Heart right ventricle (tissue), 16 donors: ENCODE results near the gene DRAXIN. TPM values are rescaled to one million over a fixed set of nuclear protein-coding genes. Genes with fewer than 3 reads are reported as not detected.

ENCODE experiments used
- ATAC-seq, 8 donors: fragments of 200-7000 bp; cut with Tn5 transposase; one replicate each; pipeline ENCODE4 v1.9.1; 2020; ENCODE audit warnings: mild to moderate bottlenecking in 8 of 8, moderate library complexity in 8 of 8, moderate number of reproducible peaks in 1 of 8
- DNase-seq, 2 donors: peaks; one replicate each; pipeline ENCODE4 v3.0.0-alpha.2; 2020
- H3K27ac ChIP-seq, 10 donors: fragments of 200-600 bp; sonication (generic) in 2 of 10; one replicate each; pipeline versions ENCODE4 v1.5.0 to v1.8.0; 2020 to 2022; ENCODE audit warnings: mild to moderate bottlenecking in 3 of 10
- H3K27me3 ChIP-seq, 7 donors: fragments of 200-600 bp; one replicate each; pipeline ENCODE4 v1.8.0; 2021 to 2022; ENCODE audit warnings: mild to moderate bottlenecking in 2 of 7
- H3K36me3 ChIP-seq, 9 donors: fragments of 200-600 bp; sonication (generic) in 1 of 9; one replicate each; pipeline versions ENCODE4 v1.5.0 to v1.8.0; 2020 to 2022; ENCODE audit warnings: mild to moderate bottlenecking in 2 of 9
- H3K4me1 ChIP-seq, 9 donors: fragments of 200-600 bp; sonication (generic) in 1 of 9; one replicate each; pipeline versions ENCODE4 v1.5.0 to v1.8.0; 2020 to 2022; ENCODE audit warnings: mild to moderate bottlenecking in 4 of 9
- H3K4me3 ChIP-seq, 10 donors: fragments of 200-600 bp; sonication (generic) in 2 of 10; one replicate each; pipeline versions ENCODE4 v1.5.0 to v1.8.0; 2020 to 2022; ENCODE audit warnings: mild to moderate bottlenecking in 7 of 10, moderate library complexity in 2 of 10
- H3K9me3 ChIP-seq, 11 donors: fragments of 200-600 bp in 10 of 11; sonication (generic) in 2 of 11; one replicate each; pipeline versions ENCODE4 v1.5.0 to v1.8.0; 2013 to 2022; ENCODE audit warnings: mild to moderate bottlenecking in 2 of 11, control low read depth in 1 of 11, moderate library complexity in 1 of 11
- WGBS, 2 donors: extraction: QIAGEN DNeasy Blood & Tissue Kit; methylation state at CpG; one replicate each; pipeline ENCODE4 v1.1.7; 2013; ENCODE audit warnings: inconsistent platforms in 1 of 2; 5-methylcytosine and 5-hydroxymethylcytosine counted together
- intact Hi-C, 10 donors: fragments of 100-400 bp; cut with DNase I; formaldehyde crosslinking; loops; one replicate each; pipeline versions ENCODE4 v1.11.1 to v1.14.2; 2022
- polyA plus RNA-seq, 2 donors: library from polyadenylated mRNA; stranded (reverse); fragments of 200-250 nt; gene quantifications; one replicate each; pipeline ENCODE4 v1.2.3, GENCODE V29; 2013
- total RNA-seq, 10 donors: library from RNA; stranded (reverse); fragmentation: NEBNext Ultra II Directional in 3 of 10; extraction: Animal tissue kit (Norgen Biotek cat#: 25700) in 3 of 10; gene quantifications; one replicate each; pipeline versions ENCODE4 v1.2.1 to v1.2.4, GENCODE V29; 2021 to 2023
- TF ChIP-seq, protein P1 (sequence below), 9 donors: fragments of 200-600 bp; sonication (generic) in 2 of 9; IDR thresholded peaks; one replicate each; pipeline versions ENCODE4 v1.5.0 to v1.8.0; 2021 to 2022; ENCODE audit warnings: antibody characterized with exemption in 9 of 9, mild to moderate bottlenecking in 5 of 9, moderate library complexity in 1 of 9
- donor health status: Arrhythmogenic right ventricular cardiomyopathy.
- donor health status: ischemic (EF 13 %, LVEDD 7.1; RV severe dilation, severe dysfunction).
- donor health status: healthy with polysubstance abuse.
- donor health status: DM: no; HTN: yes; CAD: no.
- donor health status: DM: no; HTN: no; CAD: no.
- donor health status: ischemic (EF 25% LVEDD 6.9; RV normal size, moderate dysfunction).
- donor health status: ischemic (EF 25% LVEDD 5.7; RV mildly dilated, moderate dysfunction).
- donor health status: healthy.
- donor health status: DM: yes; HTN: yes; CAD: no.
- donor health status: Ischemic cardiomyopathy.
- donor health status: ischemic (EF 35%, LVEDD 5.7; RV mildly dilated, moderate dysfunction).
- donor health status: nonischemic (EF 11% LVEDD 7.7; RV severe dilation, severe dysfunction).
- donor health status: DM: yes; HTN: yes; CAD: no.
- donor health status: PGD.
- donor health status: ischemic (EF 29% LVEDD 5.4; RV normal size, mild dysfunction).
- donor health status: nonischemic (EF 23%, LVEDD 6.1; RV moderate dilation, normal function).

The DRAXIN gene
- total and polyA plus RNA-seq, 12 donors = 0.01 to 0.18 (median 0.08) TPM; not detected in 2

DNA sequence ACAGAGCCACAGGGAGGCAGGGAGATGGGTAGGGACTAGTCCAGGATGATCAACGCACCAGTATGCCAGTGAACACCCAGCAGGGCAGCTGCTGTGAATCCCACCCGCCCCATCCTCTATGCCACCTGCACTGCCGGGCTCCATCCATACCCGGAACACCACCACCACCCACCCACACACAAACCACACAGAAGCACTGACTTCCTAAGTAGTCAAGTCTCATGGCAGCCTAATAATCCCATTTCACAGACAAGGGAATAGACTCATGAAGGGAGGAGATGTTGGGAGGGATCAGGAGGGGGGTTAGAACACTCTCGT lies 6.3 kb downstream of the DRAXIN start:
- DNase-seq = no peak
- 82 to 86% methylated on average over 5 of the region's 5 CpGs for WGBS, 2 donors
- H3K27me3 ChIP-seq = peaks cover 0 to 96% (median 81%) of the 10 kb centered on the region in 7 donors

DNA sequence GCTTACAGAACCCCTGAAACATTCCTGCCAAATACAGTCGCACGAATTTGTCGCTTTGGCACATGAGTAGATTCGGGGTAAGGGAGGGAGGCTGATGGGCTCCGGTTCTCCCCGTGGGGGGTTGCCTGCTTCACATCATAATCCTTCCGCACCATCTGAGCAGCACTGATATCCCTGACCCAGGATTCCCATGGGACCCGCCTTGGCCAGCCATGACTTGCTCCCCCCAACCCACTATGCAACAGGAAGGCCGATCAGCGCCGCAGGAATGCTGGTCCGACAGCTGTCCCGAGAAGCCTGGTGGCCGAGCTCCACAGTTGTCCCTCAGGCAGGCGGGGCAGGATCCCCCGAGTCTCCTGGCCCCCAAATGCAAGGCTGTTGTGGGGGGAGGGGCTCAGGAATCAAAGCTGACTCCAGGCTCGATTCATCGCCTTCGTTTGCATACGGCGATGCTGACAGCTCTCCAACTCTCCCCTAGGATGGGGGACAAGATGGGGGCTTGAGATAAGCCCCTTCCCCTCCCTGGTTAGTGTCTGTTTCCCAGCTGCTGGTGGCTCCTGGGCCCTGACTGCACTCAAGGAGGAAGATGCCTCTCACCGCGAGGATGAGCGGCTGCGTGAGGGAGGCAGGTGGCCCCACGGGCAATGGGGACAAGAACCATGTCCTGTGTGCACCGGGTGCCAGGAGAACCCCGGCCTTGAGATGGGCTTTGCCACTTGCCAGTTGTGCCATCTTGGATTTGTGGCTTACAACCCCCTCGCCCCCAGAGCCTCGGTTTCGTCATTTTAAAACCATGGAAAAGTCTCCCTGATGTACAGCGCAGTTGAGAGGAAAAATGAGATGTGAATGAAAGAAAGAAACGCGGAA lies 9.3 kb downstream of the DRAXIN start:
- no peaks in the 10 kb centered on the region for H3K9me3 ChIP-seq
- TF ChIP-seq, protein P1, sequence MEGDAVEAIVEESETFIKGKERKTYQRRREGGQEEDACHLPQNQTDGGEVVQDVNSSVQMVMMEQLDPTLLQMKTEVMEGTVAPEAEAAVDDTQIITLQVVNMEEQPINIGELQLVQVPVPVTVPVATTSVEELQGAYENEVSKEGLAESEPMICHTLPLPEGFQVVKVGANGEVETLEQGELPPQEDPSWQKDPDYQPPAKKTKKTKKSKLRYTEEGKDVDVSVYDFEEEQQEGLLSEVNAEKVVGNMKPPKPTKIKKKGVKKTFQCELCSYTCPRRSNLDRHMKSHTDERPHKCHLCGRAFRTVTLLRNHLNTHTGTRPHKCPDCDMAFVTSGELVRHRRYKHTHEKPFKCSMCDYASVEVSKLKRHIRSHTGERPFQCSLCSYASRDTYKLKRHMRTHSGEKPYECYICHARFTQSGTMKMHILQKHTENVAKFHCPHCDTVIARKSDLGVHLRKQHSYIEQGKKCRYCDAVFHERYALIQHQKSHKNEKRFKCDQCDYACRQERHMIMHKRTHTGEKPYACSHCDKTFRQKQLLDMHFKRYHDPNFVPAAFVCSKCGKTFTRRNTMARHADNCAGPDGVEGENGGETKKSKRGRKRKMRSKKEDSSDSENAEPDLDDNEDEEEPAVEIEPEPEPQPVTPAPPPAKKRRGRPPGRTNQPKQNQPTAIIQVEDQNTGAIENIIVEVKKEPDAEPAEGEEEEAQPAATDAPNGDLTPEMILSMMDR (IDR thresholded peaks at IDR 0.05) = no peak
- ATAC-seq (no peak), DNase-seq (no peak)
- peak overlapping the region in 2 of 10 donors; percentile 8 to 21 for H3K4me3 ChIP-seq
- H3K27ac ChIP-seq = no peak overlapping the region
- intact Hi-C loops = no loop called here
- H3K27me3 ChIP-seq = peaks cover 0 to 97% (median 74%) of the 10 kb centered on the region in 7 donors
- 31 to 32% methylated on average over 34 of the region's 34 CpGs for WGBS, 2 donors
- H3K4me1 ChIP-seq = peaks cover 0 to 17% (median 13%) of the 10 kb centered on the region in 9 donors
- H3K36me3 ChIP-seq = no peaks in the 10 kb centered on the region

More for the DNA sequence above, 6.3 kb downstream of the DRAXIN start:
- ATAC-seq = no peak
- H3K36me3 ChIP-seq = no peaks in the 10 kb centered on the region
- TF ChIP-seq, protein P1 (IDR thresholded peaks at IDR 0.05) = no peak
- no peak overlapping the region for H3K4me3 ChIP-seq
- intact Hi-C loops = no loop called here
- H3K4me1 ChIP-seq = peaks cover 0 to 17% (median 13%) of the 10 kb centered on the region in 9 donors
- H3K9me3 ChIP-seq = no peaks in the 10 kb centered on the region
- no peak overlapping the region for H3K27ac ChIP-seq

DNA sequence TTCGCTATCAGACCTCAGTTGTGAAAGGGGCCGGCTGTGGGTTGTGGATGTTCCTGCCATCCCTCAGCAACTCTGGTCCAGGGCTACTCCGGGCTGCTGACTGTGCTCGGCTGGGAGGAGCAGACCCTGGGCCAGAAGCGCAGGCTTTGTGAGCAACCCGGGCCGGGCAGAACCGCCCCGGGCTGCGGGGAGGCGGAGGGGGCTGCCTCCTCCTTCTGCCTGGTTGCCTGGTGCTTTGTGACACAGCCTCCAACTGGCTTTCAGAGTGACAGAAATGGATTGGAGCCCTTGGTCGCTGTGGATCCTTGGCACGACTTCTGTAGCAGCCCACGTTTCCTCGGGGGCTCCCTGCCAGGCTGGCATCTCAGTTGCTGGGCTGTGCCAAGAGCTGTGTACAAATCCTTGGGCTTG lies 10.0 kb downstream of the DRAXIN start:
- no peaks in the 10 kb centered on the region for H3K36me3 ChIP-seq
- H3K27ac ChIP-seq = no peak overlapping the region
- peak overlapping the region in 2 of 10 donors; percentile 8 to 21 for H3K4me3 ChIP-seq
- DNase-seq (no peak), ATAC-seq (peak in 6 of 8 donors; percentile 34 to 43 (median 38))
- peaks cover 0 to 17% (median 13%) of the 10 kb centered on the region in 9 donors for H3K4me1 ChIP-seq
- intact Hi-C loops = no loop called here
- WGBS, 2 donors = 25 to 26% methylated on average over 15 of the region's 15 CpGs
- H3K9me3 ChIP-seq = no peaks in the 10 kb centered on the region
- peaks cover 0 to 92% (median 71%) of the 10 kb centered on the region in 7 donors for H3K27me3 ChIP-seq
- TF ChIP-seq, protein P1 (IDR thresholded peaks at IDR 0.05) = no peak

DNA sequence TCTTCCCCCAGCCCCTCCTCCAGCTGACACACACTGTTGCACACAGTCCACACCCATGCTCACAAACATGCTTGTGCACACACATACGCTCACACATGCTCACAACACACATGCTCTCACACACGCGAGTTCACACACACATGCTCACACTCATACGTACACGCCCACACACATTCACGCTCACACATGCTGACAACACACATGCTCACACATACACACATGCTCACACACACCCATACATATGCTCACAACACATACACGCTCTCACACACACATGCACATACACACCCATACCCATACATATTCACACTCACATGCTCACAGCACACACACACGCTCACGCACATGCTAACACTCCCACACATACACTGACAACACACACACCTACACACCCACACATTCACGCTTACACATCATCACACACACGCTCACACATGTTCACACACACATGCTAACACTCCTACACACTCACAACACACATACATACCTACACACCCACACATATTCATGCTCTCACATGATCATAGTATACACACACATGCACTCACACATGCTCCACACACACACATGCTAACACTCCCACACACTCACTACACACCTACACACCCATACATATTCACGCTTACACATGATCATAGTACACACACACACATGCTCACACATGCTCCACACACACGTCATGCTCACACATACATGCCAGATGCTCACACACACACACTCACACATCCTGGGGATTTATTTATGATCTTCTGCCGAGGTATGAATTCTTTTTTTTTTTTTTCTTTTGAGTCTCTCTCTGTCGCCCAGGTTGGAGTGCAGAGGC lies 10.7 kb downstream of the DRAXIN start:
- 85 to 86% methylated on average over 15 of the region's 15 CpGs for WGBS, 2 donors
- ATAC-seq = no peak
- Histone ChIP-seq H3K27ac (no peak overlapping the region), H3K27me3 (peaks cover 0 to 86% (median 68%) of the 10 kb centered on the region in 7 donors), H3K4me3 (no peak overlapping the region), H3K9me3 (no peaks in the 10 kb centered on the region), H3K4me1 (peaks cover 0 to 18% (median 13%) of the 10 kb centered on the region in 9 donors), H3K36me3 (no peaks in the 10 kb centered on the region)
- no peak for DNase-seq
- intact Hi-C loops = no loop called here
- TF ChIP-seq, protein P1 (IDR thresholded peaks at IDR 0.05) = no peak
